K562 (cell line): ENCODE data around the gene BLOC1S4. TPM values are rescaled to one million over a fixed set of nuclear protein-coding genes. Genes with fewer than 3 reads are reported as not detected.

Experiments
- CBFB ChIP-seq: sonication (generic); formaldehyde crosslinking; IDR thresholded peaks from 2 replicates; pipeline ENCODE4 v1.4.0; 2020; ENCODE audit warnings: mild to moderate bottlenecking, missing genetic modification reagents
- CTCFL ChIP-seq: IDR thresholded peaks from 2 replicates; pipeline ENCODE4 v1.6.1; 2011; ENCODE audit warnings: borderline replicate concordance, low read depth, mild to moderate bottlenecking, moderate library complexity, low read length; ENCODE audit not compliant: insufficient read depth, poor library complexity, severe bottlenecking
- MED1 ChIP-seq: sonication (generic); formaldehyde crosslinking; IDR thresholded peaks from 2 replicates; pipeline ENCODE4 v1.8.1; 2023; ENCODE audit warnings: missing genetic modification reagents, borderline replicate concordance
- MYNN ChIP-seq, 2 experiments: sonication (generic); formaldehyde crosslinking in 1 of 2; IDR thresholded peaks; 2 replicates each; pipeline versions ENCODE4 v1.5.0 to v1.6.1; 2016 to 2020; ENCODE audit warnings: antibody characterized with exemption in 1 of 2, missing genetic modification reagents in 1 of 2
- RAD21 ChIP-seq, 2 experiments: fragments of 250-450 bp in 1 of 2; fragments of 450-650 bp in 1 of 2; sonication (Bioruptor Pico) in 1 of 2; formaldehyde crosslinking in 1 of 2; IDR thresholded peaks in 1 of 2; conservative IDR thresholded peaks in 1 of 2; 2 replicates each; pipeline versions ENCODE4 v1.4.0 to v1.8.0; 2020 to 2022; ENCODE audit warnings: mild to moderate bottlenecking in 2 of 2, moderate library complexity in 1 of 2
- RBBP5 ChIP-seq: fragments of 200-600 bp; sonication (generic); IDR thresholded peaks from 2 replicates; pipeline ENCODE4 v1.6.1; 2012; ENCODE audit warnings: borderline replicate concordance, mild to moderate bottlenecking, low read length, control low read depth, inconsistent platforms; ENCODE audit not compliant: insufficient read depth, poor library complexity, severe bottlenecking
- SFPQ ChIP-seq: fragments of 200-400 bp; formaldehyde crosslinking; IDR thresholded peaks from 2 replicates; pipeline ENCODE4 v1.6.1; 2017; ENCODE audit warnings: mild to moderate bottlenecking, low read depth, low read length, moderate library complexity
- SRSF1 ChIP-seq: fragments of 200-400 bp; formaldehyde crosslinking; IDR thresholded peaks from 2 replicates; pipeline ENCODE4 v1.6.1; 2017; ENCODE audit warnings: mild to moderate bottlenecking, low read depth, low read length, moderate library complexity
- ZC3H8 ChIP-seq: fragments of 450-650 bp; IDR thresholded peaks from 2 replicates; pipeline ENCODE4 v1.6.1; 2017
- ZKSCAN8 ChIP-seq: fragments of 200-800 bp; sonication (Bioruptor generic); IDR thresholded peaks from 2 replicates; pipeline ENCODE4 v1.6.1; 2016; ENCODE audit warnings: missing genetic modification characterization, missing compliant biosample characterization
- ZNF146 ChIP-seq: IDR thresholded peaks from one replicate; pipeline ENCODE4 v1.6.1; 2018; ENCODE audit warnings: missing compliant biosample characterization; ENCODE audit not compliant: unreplicated experiment
- ZNF175 ChIP-seq: fragments of 200-800 bp; sonication (Bioruptor generic); IDR thresholded peaks from 2 replicates; pipeline ENCODE4 v1.6.1; 2016; ENCODE audit warnings: low read depth, mild to moderate bottlenecking, missing genetic modification characterization, missing compliant biosample characterization
- polyA plus RNA-seq, 8 experiments: library from polyadenylated mRNA; depleted of rRNA in 4 of 8; stranded (reverse) in 5 of 8; unstranded in 3 of 8; fragments of >200 nt; fragmentation: Nextera tagmentation in 2 of 8; fragmentation: Illumina TruSeq in 1 of 8; extraction: Ambion mirVana in 2 of 8; extraction: Trizol in 1 of 8; gene quantifications; 2 replicates each; pipeline versions ENCODE4 v1.2.1 to v1.2.3, GENCODE V29; 2011 to 2014; ENCODE audit warnings: inconsistent platforms in 1 of 8, missing spikeins in 1 of 8
- total RNA-seq, 7 experiments: library from RNA; depleted of rRNA in 6 of 7; stranded (reverse); fragments of >200 nt in 6 of 7; fragmentation: Illumina TruSeq in 2 of 7; extraction: Trizol in 2 of 7; gene quantifications; 2 replicates each; pipeline versions ENCODE4 v1.2.1 to v1.2.3, GENCODE V29; 2011 to 2021; ENCODE audit warnings: low replicate concordance in 1 of 7
- TF ChIP-seq, protein P1 (sequence below): fragments of 250-450 bp; sonication (Bioruptor Pico); IDR thresholded peaks from 2 replicates; pipeline ENCODE4 v1.4.0; 2020; ENCODE audit warnings: borderline replicate concordance
- TF ChIP-seq, protein P2 (sequence below): fragments of 450-650 bp; formaldehyde crosslinking; IDR thresholded peaks from 2 replicates; pipeline ENCODE4 v1.4.0; 2020; ENCODE audit warnings: mild to moderate bottlenecking, mixed read lengths

The BLOC1S4 gene
- total and polyA plus RNA-seq, 9 of the 15 experiments (the other 6 are each of a cell fraction or from before 2014, with no cell fraction given): 3.1 to 31.6 (median 11.2) TPM

- TF ChIP-seq SFPQ: no peak
- no peak for TF ChIP-seq SRSF1
- TF ChIP-seq RBBP5: no peak
- no peak for TF ChIP-seq MYNN (IDR thresholded peaks at IDR 0.05)
- no peak for TF ChIP-seq MYNN (CRISPR knock-in tag; IDR thresholded peaks at IDR 0.05)
- TF ChIP-seq, protein P1, sequence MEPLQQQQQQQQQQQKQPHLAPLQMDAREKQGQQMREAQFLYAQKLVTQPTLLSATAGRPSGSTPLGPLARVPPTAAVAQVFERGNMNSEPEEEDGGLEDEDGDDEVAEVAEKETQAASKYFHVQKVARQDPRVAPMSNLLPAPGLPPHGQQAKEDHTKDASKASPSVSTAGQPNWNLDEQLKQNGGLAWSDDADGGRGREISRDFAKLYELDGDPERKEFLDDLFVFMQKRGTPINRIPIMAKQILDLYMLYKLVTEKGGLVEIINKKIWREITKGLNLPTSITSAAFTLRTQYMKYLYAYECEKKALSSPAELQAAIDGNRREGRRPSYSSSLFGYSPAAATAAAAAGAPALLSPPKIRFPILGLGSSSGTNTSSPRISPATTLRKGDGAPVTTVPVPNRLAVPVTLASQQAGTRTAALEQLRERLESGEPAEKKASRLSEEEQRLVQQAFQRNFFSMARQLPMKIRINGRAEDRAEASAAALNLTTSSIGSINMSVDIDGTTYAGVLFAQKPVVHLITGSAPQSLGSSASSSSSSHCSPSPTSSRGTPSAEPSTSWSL (CRISPR knock-in tag): 0 out of 2 replicates have a peak, but pooled peaks have one; percentile 54
- no peak for TF ChIP-seq ZC3H8
- no peak for TF ChIP-seq MED1 (CRISPR knock-in tag)
- TF ChIP-seq ZKSCAN8: no peak
- TF ChIP-seq RAD21 (CRISPR knock-in tag; conservative IDR thresholded peaks at IDR 0.05 in 1 of 2, IDR thresholded peaks at IDR 0.05 in 1 of 2): peak in 1 of 2 experiments; percentile 61; a peak in 3 of 4 replicates
- no peak for TF ChIP-seq ZNF146 (CRISPR knock-in tag)
- no peak for TF ChIP-seq ZNF175
- peak; percentile 67 for TF ChIP-seq CTCFL
- TF ChIP-seq, protein P2, sequence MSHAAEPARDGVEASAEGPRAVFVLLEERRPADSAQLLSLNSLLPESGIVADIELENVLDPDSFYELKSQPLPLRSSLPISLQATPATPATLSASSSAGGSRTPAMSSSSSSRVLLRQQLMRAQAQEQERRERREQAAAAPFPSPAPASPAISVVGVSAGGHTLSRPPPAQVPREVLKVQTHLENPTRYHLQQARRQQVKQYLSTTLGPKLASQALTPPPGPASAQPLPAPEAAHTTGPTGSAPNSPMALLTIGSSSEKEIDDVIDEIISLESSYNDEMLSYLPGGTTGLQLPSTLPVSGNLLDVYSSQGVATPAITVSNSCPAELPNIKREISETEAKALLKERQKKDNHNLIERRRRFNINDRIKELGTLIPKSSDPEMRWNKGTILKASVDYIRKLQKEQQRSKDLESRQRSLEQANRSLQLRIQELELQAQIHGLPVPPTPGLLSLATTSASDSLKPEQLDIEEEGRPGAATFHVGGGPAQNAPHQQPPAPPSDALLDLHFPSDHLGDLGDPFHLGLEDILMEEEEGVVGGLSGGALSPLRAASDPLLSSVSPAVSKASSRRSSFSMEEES (CRISPR knock-in tag): no peak
- peak; percentile 70; the same call in 1 of the 2 replicates for TF ChIP-seq CBFB (CRISPR knock-in tag)
These were observed 34.8 kb upstream of the BLOC1S4 start (continued) for GRCh38 chr4:6681191-6681590.
